Measurements from ENCODE around the gene HUWE1. TPM values are rescaled to one million over a fixed set of nuclear protein-coding genes. Genes with fewer than 3 reads are reported as not detected.

Gene HUWE1
- total and polyA plus RNA-seq, 2 donors (not counting 1 experiment from before 2014, with no cell fraction given), result 52.8 to 146 TPM

- peak overlapping the region; percentile 38 for H3K4me2 ChIP-seq (ENCODE audit: extremely low read depth, insufficient read depth, low read length)
- H3K9me3 ChIP-seq (ENCODE audit: control insufficient read depth, insufficient read depth, low read depth, low read length), result no peaks in the 10 kb centered on the region
- H3K79me2 ChIP-seq (ENCODE audit: control insufficient read depth, insufficient read depth, low read length), result peaks cover 34% of the 10 kb centered on the region
- DNase-seq (ENCODE audit: low read depth in 2 of 2), result no peak
- peak overlapping the region; percentile 75 for H3K9ac ChIP-seq (ENCODE audit: insufficient read depth, low read length)
- peak overlapping the region; percentile 67 for H3K27ac ChIP-seq (ENCODE audit: insufficient read depth, low read length)
- H3K4me1 ChIP-seq (ENCODE audit: control insufficient read depth, extremely low read depth, insufficient read depth, low read length), result no peaks in the 10 kb centered on the region
- TF ChIP-seq EZH2 (IDR thresholded peaks at IDR 0.05; ENCODE audit: low read length, missing control alignments), result no peak
- TF ChIP-seq CTCF (conservative IDR thresholded peaks at IDR 0.05 in 1 of 2, IDR thresholded peaks at IDR 0.05 in 1 of 2; ENCODE audit: low read depth in 1 of 2, low read length in 2 of 2), result no peak
- peak overlapping the region; percentile 17 for H2AFZ ChIP-seq (ENCODE audit: low read length)
- peak overlapping the region; percentile 66 to 96 (median 71) for H3K4me3 ChIP-seq (replicated peaks in 1 of 4; ENCODE audit: control extremely low read depth in 1 of 4, insufficient read depth in 1 of 4, low read depth in 3 of 4, low read length in 4 of 4)
- H4K20me1 ChIP-seq (ENCODE audit: control insufficient read depth, extremely low read depth, insufficient read depth, low read length), result no peaks in the 10 kb centered on the region
- H3K27me3 ChIP-seq (ENCODE audit: control insufficient read depth, insufficient read depth, low read length), result no peaks in the 10 kb centered on the region
- H3K36me3 ChIP-seq (ENCODE audit: control insufficient read depth, insufficient read depth, low read length), result no peaks in the 10 kb centered on the region
Observed at GRCh38 chrX:53685711-53686110, 808 bp downstream of the HUWE1 start.

- Histone ChIP-seq H3K4me2 (ENCODE audit: extremely low read depth, insufficient read depth, low read length) (peak overlapping the region; percentile 38), H3K9ac (ENCODE audit: insufficient read depth, low read length) (peak overlapping the region; percentile 45), H3K4me3 (replicated peaks in 1 of 4; ENCODE audit: control extremely low read depth in 1 of 4, insufficient read depth in 1 of 4, low read depth in 3 of 4, low read length in 4 of 4) (peak overlapping the region; percentile 66 to 96 (median 71)), H3K36me3 (ENCODE audit: control insufficient read depth, insufficient read depth, low read length) (no peaks in the 10 kb centered on the region), H3K27me3 (ENCODE audit: control insufficient read depth, insufficient read depth, low read length) (no peaks in the 10 kb centered on the region), H3K27ac (ENCODE audit: insufficient read depth, low read length) (peak overlapping the region; percentile 43), H3K9me3 (ENCODE audit: control insufficient read depth, insufficient read depth, low read depth, low read length) (no peaks in the 10 kb centered on the region), H2AFZ (ENCODE audit: low read length) (no peak overlapping the region), H3K4me1 (ENCODE audit: control insufficient read depth, extremely low read depth, insufficient read depth, low read length) (no peaks in the 10 kb centered on the region), H4K20me1 (ENCODE audit: control insufficient read depth, extremely low read depth, insufficient read depth, low read length) (no peaks in the 10 kb centered on the region), H3K79me2 (ENCODE audit: control insufficient read depth, insufficient read depth, low read length) (peaks cover 44% of the 10 kb centered on the region)
- no peak for TF ChIP-seq EZH2 (IDR thresholded peaks at IDR 0.05; ENCODE audit: low read length, missing control alignments)
- no peak for TF ChIP-seq CTCF (conservative IDR thresholded peaks at IDR 0.05 in 1 of 2, IDR thresholded peaks at IDR 0.05 in 1 of 2; ENCODE audit: low read depth in 1 of 2, low read length in 2 of 2)
- DNase-seq (ENCODE audit: low read depth in 2 of 2), result no peak
Observed at GRCh38 chrX:53684415-53685192, 1.9 kb downstream of the HUWE1 start.

GRCh38 chrX:53683556-53684414, 2.7 kb downstream of the HUWE1 start:
- Histone ChIP-seq H4K20me1 (ENCODE audit: control insufficient read depth, extremely low read depth, insufficient read depth, low read length) (no peaks in the 10 kb centered on the region), H3K27ac (ENCODE audit: insufficient read depth, low read length) (peak overlapping the region; percentile 98), H3K4me2 (ENCODE audit: extremely low read depth, insufficient read depth, low read length) (no peak overlapping the region), H2AFZ (ENCODE audit: low read length) (no peak overlapping the region), H3K4me1 (ENCODE audit: control insufficient read depth, extremely low read depth, insufficient read depth, low read length) (no peaks in the 10 kb centered on the region), H3K27me3 (ENCODE audit: control insufficient read depth, insufficient read depth, low read length) (no peaks in the 10 kb centered on the region), H3K4me3 (replicated peaks in 1 of 4; ENCODE audit: control extremely low read depth in 1 of 4, insufficient read depth in 1 of 4, low read depth in 3 of 4, low read length in 4 of 4) (peak overlapping the region; percentile 60 to 75 (median 70)), H3K9ac (ENCODE audit: insufficient read depth, low read length) (peak overlapping the region; percentile 98), H3K9me3 (ENCODE audit: control insufficient read depth, insufficient read depth, low read depth, low read length) (no peaks in the 10 kb centered on the region), H3K79me2 (ENCODE audit: control insufficient read depth, insufficient read depth, low read length) (peaks cover 48% of the 10 kb centered on the region), H3K36me3 (ENCODE audit: control insufficient read depth, insufficient read depth, low read length) (no peaks in the 10 kb centered on the region)
- peak; percentile 95 to 99 for DNase-seq (ENCODE audit: low read depth in 2 of 2)
- TF ChIP-seq CTCF (conservative IDR thresholded peaks at IDR 0.05 in 1 of 2, IDR thresholded peaks at IDR 0.05 in 1 of 2; ENCODE audit: low read depth in 1 of 2, low read length in 2 of 2), result no peak
- TF ChIP-seq EZH2 (IDR thresholded peaks at IDR 0.05; ENCODE audit: low read length, missing control alignments), result no peak

All from fibroblast of lung (primary cell).